Measurements from ENCODE around the gene SELENOW. TPM values are rescaled to one million over a fixed set of nuclear protein-coding genes. Genes with fewer than 3 reads are reported as not detected.

The SELENOW gene
- total RNA-seq, 1 donor from 2014 or later: 117 TPM

- H3K27me3 Mint-ChIP-seq: peaks cover 4% of the 10 kb centered on the region
- peak overlapping the region; percentile 33 for H3K4me3 Mint-ChIP-seq
- no peak for TF ChIP-seq CTCF (conservative IDR thresholded peaks at IDR 0.05)
- H3K4me1 Mint-ChIP-seq (ENCODE audit: unreplicated experiment): peaks cover 5% of the 10 kb centered on the region
- peak overlapping the region; percentile 5 for H3K27ac Mint-ChIP-seq
- H3K9me3 Mint-ChIP-seq: no peaks in the 10 kb centered on the region
- H3K36me3 Mint-ChIP-seq: peaks cover 23% of the 10 kb centered on the region
- DNase-seq (ENCODE audit: extremely low spot score, unreplicated experiment): no peak
These were observed 29.2 kb upstream of the SELENOW start for GRCh38 chr19:47749326-47749725.

GRCh38 chr19:47750752-47751151 lies 27.8 kb upstream of the SELENOW start:
- DNase-seq (ENCODE audit: extremely low spot score, unreplicated experiment): no peak
- Mint-ChIP-seq H3K36me3 (peaks cover 20% of the 10 kb centered on the region), H3K4me3 (no peak overlapping the region), H3K27me3 (no peaks in the 10 kb centered on the region), H3K4me1 (ENCODE audit: unreplicated experiment) (no peaks in the 10 kb centered on the region), H3K27ac (no peak overlapping the region), H3K9me3 (no peaks in the 10 kb centered on the region)
- TF ChIP-seq CTCF (conservative IDR thresholded peaks at IDR 0.05): no peak

- Mint-ChIP-seq H3K36me3 (peaks cover 26% of the 10 kb centered on the region), H3K9me3 (no peaks in the 10 kb centered on the region), H3K4me1 (ENCODE audit: unreplicated experiment) (no peaks in the 10 kb centered on the region), H3K27ac (no peak overlapping the region), H3K4me3 (no peak overlapping the region), H3K27me3 (no peaks in the 10 kb centered on the region)
- no peak for DNase-seq (ENCODE audit: extremely low spot score, unreplicated experiment)
- no peak for TF ChIP-seq CTCF (conservative IDR thresholded peaks at IDR 0.05)
These were observed 25.9 kb upstream of the SELENOW start for GRCh38 chr19:47752440-47753211.

- H3K27me3 Mint-ChIP-seq: no peaks in the 10 kb centered on the region
- no peak for TF ChIP-seq CTCF (conservative IDR thresholded peaks at IDR 0.05)
- H3K4me1 Mint-ChIP-seq (ENCODE audit: unreplicated experiment): no peaks in the 10 kb centered on the region
- H3K9me3 Mint-ChIP-seq: no peaks in the 10 kb centered on the region
- DNase-seq (ENCODE audit: extremely low spot score, unreplicated experiment): no peak
- no peak overlapping the region for H3K4me3 Mint-ChIP-seq
- peaks cover 28% of the 10 kb centered on the region for H3K36me3 Mint-ChIP-seq
- no peak overlapping the region for H3K27ac Mint-ChIP-seq
These were observed 24.1 kb upstream of the SELENOW start for GRCh38 chr19:47754206-47755064.

- no peak for DNase-seq (ENCODE audit: extremely low spot score, unreplicated experiment)
- no peak overlapping the region for H3K27ac Mint-ChIP-seq
- H3K4me3 Mint-ChIP-seq: no peak overlapping the region
- no peaks in the 10 kb centered on the region for H3K27me3 Mint-ChIP-seq
- H3K9me3 Mint-ChIP-seq: no peaks in the 10 kb centered on the region
- peaks cover 28% of the 10 kb centered on the region for H3K36me3 Mint-ChIP-seq
- no peaks in the 10 kb centered on the region for H3K4me1 Mint-ChIP-seq (ENCODE audit: unreplicated experiment)
- no peak for TF ChIP-seq CTCF (conservative IDR thresholded peaks at IDR 0.05)
These were observed 23.3 kb upstream of the SELENOW start for GRCh38 chr19:47755065-47755761.
